Measurements from ENCODE around the gene WASF1.

- TF ChIP-seq EZH2phosphoT487 (IDR thresholded peaks at IDR 0.05): no peak
- no peak for TF ChIP-seq EZH2 (IDR thresholded peaks at IDR 0.05)
- TF ChIP-seq, protein P1, sequence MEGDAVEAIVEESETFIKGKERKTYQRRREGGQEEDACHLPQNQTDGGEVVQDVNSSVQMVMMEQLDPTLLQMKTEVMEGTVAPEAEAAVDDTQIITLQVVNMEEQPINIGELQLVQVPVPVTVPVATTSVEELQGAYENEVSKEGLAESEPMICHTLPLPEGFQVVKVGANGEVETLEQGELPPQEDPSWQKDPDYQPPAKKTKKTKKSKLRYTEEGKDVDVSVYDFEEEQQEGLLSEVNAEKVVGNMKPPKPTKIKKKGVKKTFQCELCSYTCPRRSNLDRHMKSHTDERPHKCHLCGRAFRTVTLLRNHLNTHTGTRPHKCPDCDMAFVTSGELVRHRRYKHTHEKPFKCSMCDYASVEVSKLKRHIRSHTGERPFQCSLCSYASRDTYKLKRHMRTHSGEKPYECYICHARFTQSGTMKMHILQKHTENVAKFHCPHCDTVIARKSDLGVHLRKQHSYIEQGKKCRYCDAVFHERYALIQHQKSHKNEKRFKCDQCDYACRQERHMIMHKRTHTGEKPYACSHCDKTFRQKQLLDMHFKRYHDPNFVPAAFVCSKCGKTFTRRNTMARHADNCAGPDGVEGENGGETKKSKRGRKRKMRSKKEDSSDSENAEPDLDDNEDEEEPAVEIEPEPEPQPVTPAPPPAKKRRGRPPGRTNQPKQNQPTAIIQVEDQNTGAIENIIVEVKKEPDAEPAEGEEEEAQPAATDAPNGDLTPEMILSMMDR (IDR thresholded peaks at IDR 0.05): no peak
Measured at GRCh38 chr6:110188791-110189190, 9.3 kb upstream of the WASF1 start.

All from neural progenitor cell (in vitro differentiated cells).